Sigmoid colon (tissue), 4 donors: ENCODE data around the gene MBP.

Source experiments
- CTCF ChIP-seq, 4 experiments: fragments of 450-650 bp in 3 of 4; fragments of 200-600 bp in 1 of 4; IDR thresholded peaks; one replicate each; pipeline ENCODE4 v1.5.1; 2016 to 2019; ENCODE audit warnings: antibody characterized with exemption in 4 of 4, mild to moderate bottlenecking in 3 of 4, moderate library complexity in 2 of 4
- EP300 ChIP-seq, 4 donors: sonication (generic); formaldehyde crosslinking; IDR thresholded peaks; one replicate each; pipeline ENCODE4 v1.6.1; 2017; ENCODE audit warnings: antibody characterized with exemption in 4 of 4
- POLR2A ChIP-seq, 2 donors: fragments of 450-650 bp; IDR thresholded peaks; one replicate each; pipeline ENCODE4 v1.6.1; 2016; ENCODE audit warnings: antibody characterized with exemption in 2 of 2, mild to moderate bottlenecking in 2 of 2, moderate library complexity in 2 of 2
- POLR2AphosphoS5 ChIP-seq, 4 donors: sonication (generic); formaldehyde crosslinking; IDR thresholded peaks; one replicate each; pipeline ENCODE4 v1.6.1; 2017; ENCODE audit warnings: antibody characterized with exemption in 4 of 4

GRCh38 chr18:77020561-77020960, 112.0 kb downstream of the MBP start:
- no peak for TF ChIP-seq POLR2AphosphoS5 (IDR thresholded peaks at IDR 0.05)
- TF ChIP-seq CTCF (IDR thresholded peaks at IDR 0.05): no peak
- no peak for TF ChIP-seq EP300 (IDR thresholded peaks at IDR 0.05)
- TF ChIP-seq POLR2A (IDR thresholded peaks at IDR 0.05): no peak
